ENCODE data around the gene STK32B. TPM values are rescaled to one million over a fixed set of nuclear protein-coding genes. Genes with fewer than 3 reads are reported as not detected.

The STK32B gene
- polyA plus RNA-seq, 2 of the 4 experiments (the other 2 are of a cell fraction): 7.6 to 12.1 TPM

GRCh38 chr4:5188130-5188529 is 136.8 kb downstream of the STK32B start:
- ChIA-PET CTCF (no interaction called here), POLR2A (no interaction called here)
- no peak overlapping the region for H3K4me3 ChIP-seq
- TF ChIP-seq GATA3 (IDR thresholded peaks at IDR 0.05; ENCODE audit: borderline replicate concordance) (no peak), CHD4 (IDR thresholded peaks at IDR 0.05; ENCODE audit: borderline replicate concordance) (no peak), FOSB (CRISPR knock-in tag; IDR thresholded peaks at IDR 0.05) (no peak), E2F6 (IDR thresholded peaks at IDR 0.05; ENCODE audit: borderline replicate concordance, low read depth) (no peak), HOXB13 (CRISPR knock-in tag; IDR thresholded peaks at IDR 0.05; ENCODE audit: low read depth) (no peak), RAD21 (conservative IDR thresholded peaks at IDR 0.05 in 1 of 2, IDR thresholded peaks at IDR 0.05 in 1 of 2) (no peak), RNF2 (IDR thresholded peaks at IDR 0.05; ENCODE audit: borderline replicate concordance, low read depth) (no peak), HMGXB4 (CRISPR knock-in tag; IDR thresholded peaks at IDR 0.05; ENCODE audit: borderline replicate concordance) (no peak), CHD2 (IDR thresholded peaks at IDR 0.05; ENCODE audit: low read length, partially characterized antibody) (no peak), FOSL2 (IDR thresholded peaks at IDR 0.05) (no peak), FOSL2 (CRISPR knock-in tag; IDR thresholded peaks at IDR 0.05) (no peak)
- ATAC-seq: no peak
- no peaks in the 10 kb centered on the region for H3K9me3 ChIP-seq
- H3K4me2 ChIP-seq: no peak overlapping the region
- no peaks in the 10 kb centered on the region for H3K4me1 ChIP-seq
- H3K27ac ChIP-seq: no peak overlapping the region
- FAIRE-seq: no peak
- WGBS (ENCODE audit: missing lambda C conversion rate): 91% methylated on average over 10 of the region's 10 CpGs
- no peak for DNase-seq (ENCODE audit: low read depth in 1 of 2, low spot score in 1 of 2)

GRCh38 chr4:5191831-5192230 is 140.6 kb downstream of the STK32B start:
- DNase-seq (ENCODE audit: low read depth in 1 of 2, low spot score in 1 of 2): no peak
- ATAC-seq: no peak
- WGBS (ENCODE audit: missing lambda C conversion rate): 96% methylated on average over 5 of the region's 6 CpGs
- CTCF ChIA-PET: no interaction called here
- Histone ChIP-seq H3K4me1 (no peaks in the 10 kb centered on the region), H3K27ac (no peak overlapping the region), H3K4me2 (no peak overlapping the region), H3K9me3 (no peaks in the 10 kb centered on the region), H3K4me3 (no peak overlapping the region)
- TF ChIP-seq REST (IDR thresholded peaks at IDR 0.05): no peak
- TF ChIP-seq CBX2 (IDR thresholded peaks at IDR 0.05; ENCODE audit: borderline replicate concordance, low read depth): no peak
- no peak for TF ChIP-seq RCOR1 (IDR thresholded peaks at IDR 0.05; ENCODE audit: low read depth, low read length)
- POLR2A ChIA-PET: no interaction called here
- no peak for FAIRE-seq

GRCh38 chr4:5192271-5192670 is 141.0 kb downstream of the STK32B start:
- Histone ChIP-seq H3K27ac (no peak overlapping the region), H3K4me3 (no peak overlapping the region)
- no peak for FAIRE-seq
- TF ChIP-seq SREBF2 (IDR thresholded peaks at IDR 0.05): no peak
- TF ChIP-seq POLR2A (IDR thresholded peaks at IDR 0.05; ENCODE audit: low read length): no peak
- no peak for TF ChIP-seq BHLHE40 (IDR thresholded peaks at IDR 0.05; ENCODE audit: low read depth, low read length)
- TF ChIP-seq SMC3 (IDR thresholded peaks at IDR 0.05): no peak
- TF ChIP-seq RNF2 (IDR thresholded peaks at IDR 0.05; ENCODE audit: borderline replicate concordance, low read depth): no peak
- no peak for TF ChIP-seq JUNB (IDR thresholded peaks at IDR 0.05)
- no peak for TF ChIP-seq CEBPB (IDR thresholded peaks at IDR 0.05)
- TF ChIP-seq KDM1A (IDR thresholded peaks at IDR 0.05; ENCODE audit: low read depth): no peak
- no peak for TF ChIP-seq REST (IDR thresholded peaks at IDR 0.05)
- TF ChIP-seq FOXS1 (CRISPR knock-in tag; IDR thresholded peaks at IDR 0.05): no peak
- TF ChIP-seq HOXB5 (CRISPR knock-in tag; IDR thresholded peaks at IDR 0.05): no peak
- no peak for TF ChIP-seq USF2 (IDR thresholded peaks at IDR 0.05)
- no peak for TF ChIP-seq MYC (IDR thresholded peaks at IDR 0.05; ENCODE audit: borderline replicate concordance, low read length)
- TF ChIP-seq RAD21 (conservative IDR thresholded peaks at IDR 0.05 in 1 of 2, IDR thresholded peaks at IDR 0.05 in 1 of 2): no peak

More at GRCh38 chr4:5192271-5192670, 141.0 kb downstream of the STK32B start:
- ATAC-seq (no peak), DNase-seq (ENCODE audit: low read depth in 1 of 2, low spot score in 1 of 2) (no peak)
- Histone ChIP-seq H3K4me2 (no peak overlapping the region), H3K9me3 (no peaks in the 10 kb centered on the region), H3K4me1 (no peaks in the 10 kb centered on the region)
- CTCF ChIA-PET: no interaction called here
- POLR2A ChIA-PET: no interaction called here
- 76% methylated on average over 6 of the region's 6 CpGs for WGBS (ENCODE audit: missing lambda C conversion rate)

Measured in A549 (cell line).